ENCODE measurements around the gene TSTD1. TPM values are rescaled to one million over a fixed set of nuclear protein-coding genes. Genes with fewer than 3 reads are reported as not detected.

Gene TSTD1
- total RNA-seq, 4 donors from 2014 or later: 8.6 to 52.6 (median 16.8) TPM

- Histone ChIP-seq H3K36me3 (no peaks in the 10 kb centered on the region), H3K27ac (no peak overlapping the region), H3K4me1 (no peaks in the 10 kb centered on the region), H3K4me3 (no peak overlapping the region), H3K27me3 (no peaks in the 10 kb centered on the region), H3K9me3 (no peaks in the 10 kb centered on the region)
- ATAC-seq (no peak), DNase-seq (no peak)
- intact Hi-C loops (cut with DNase I; ENCODE audit: low total_unique reads) (no loop called here), in situ Hi-C loops (cut with MboI; ENCODE audit: low sequenced_read_pairs in 4 of 4) (no loop called here)
- TF ChIP-seq POLR2A (IDR thresholded peaks at IDR 0.05) (no peak), CTCF (IDR thresholded peaks at IDR 0.05 in 4 of 5, conservative IDR thresholded peaks at IDR 0.05 in 1 of 5) (no peak)
Observed at GRCh38 chr1:161083748-161084596, 45.2 kb upstream of the TSTD1 start.

GRCh38 chr1:161082996-161083747 lies 44.4 kb upstream of the TSTD1 start:
- intact Hi-C loops (cut with DNase I; ENCODE audit: low total_unique reads): no loop called here
- Histone ChIP-seq H3K36me3 (no peaks in the 10 kb centered on the region), H3K4me1 (no peaks in the 10 kb centered on the region), H3K27ac (no peak overlapping the region), H3K9me3 (no peaks in the 10 kb centered on the region), H3K27me3 (no peaks in the 10 kb centered on the region), H3K4me3 (no peak overlapping the region)
- in situ Hi-C loops (cut with MboI; ENCODE audit: low sequenced_read_pairs in 4 of 4): no loop called here
- TF ChIP-seq CTCF (IDR thresholded peaks at IDR 0.05 in 4 of 5, conservative IDR thresholded peaks at IDR 0.05 in 1 of 5) (no peak), POLR2A (IDR thresholded peaks at IDR 0.05) (no peak)
- ATAC-seq (peak; percentile 80 to 87), DNase-seq (peak; percentile 61 to 84)

GRCh38 chr1:161082483-161082882 lies 43.7 kb upstream of the TSTD1 start:
- Histone ChIP-seq H3K27ac (no peak overlapping the region), H3K36me3 (no peaks in the 10 kb centered on the region), H3K27me3 (no peaks in the 10 kb centered on the region), H3K4me1 (no peaks in the 10 kb centered on the region), H3K4me3 (no peak overlapping the region), H3K9me3 (no peaks in the 10 kb centered on the region)
- in situ Hi-C loops (cut with MboI; ENCODE audit: low sequenced_read_pairs in 4 of 4): no loop called here
- intact Hi-C loops (cut with DNase I; ENCODE audit: low total_unique reads): no loop called here
- DNase-seq (no peak), ATAC-seq (no peak)
- TF ChIP-seq POLR2A (IDR thresholded peaks at IDR 0.05) (no peak), CTCF (IDR thresholded peaks at IDR 0.05 in 4 of 5, conservative IDR thresholded peaks at IDR 0.05 in 1 of 5) (no peak)

GRCh38 chr1:161081519-161081918 lies 42.8 kb upstream of the TSTD1 start:
- intact Hi-C loops (cut with DNase I; ENCODE audit: low total_unique reads): no loop called here
- in situ Hi-C loops (cut with MboI; ENCODE audit: low sequenced_read_pairs in 4 of 4): no loop called here
- no peak overlapping the region for H3K4me3 ChIP-seq
- no peak for ATAC-seq
- no peaks in the 10 kb centered on the region for H3K4me1 ChIP-seq
- H3K9me3 ChIP-seq: no peaks in the 10 kb centered on the region
- no peak overlapping the region for H3K27ac ChIP-seq
- TF ChIP-seq POLR2A (IDR thresholded peaks at IDR 0.05) (no peak), CTCF (IDR thresholded peaks at IDR 0.05 in 4 of 5, conservative IDR thresholded peaks at IDR 0.05 in 1 of 5) (no peak)
- H3K27me3 ChIP-seq: no peaks in the 10 kb centered on the region
- no peaks in the 10 kb centered on the region for H3K36me3 ChIP-seq
- no peak for DNase-seq

All from gastrocnemius medialis (tissue), 4 donors.